ENCODE results near the gene RPSA. TPM values are rescaled to one million over a fixed set of nuclear protein-coding genes. Genes with fewer than 3 reads are reported as not detected.

The RPSA gene
- polyA plus RNA-seq, 1 donor (not counting 4 experiments of a cell fraction or from before 2014, with no cell fraction given) = 3,195 TPM

GRCh38 chr3:39434574-39434973 is 28.1 kb downstream of the RPSA start:
- Histone ChIP-seq H3K9me3 (ENCODE audit: control insufficient read depth, low read depth, low read length) (no peaks in the 10 kb centered on the region), H3K36me3 (ENCODE audit: control insufficient read depth in 2 of 2, extremely low read depth in 1 of 2, insufficient read depth in 2 of 2, low read length in 2 of 2) (no peaks in the 10 kb centered on the region), H2AFZ (ENCODE audit: control insufficient read depth, low read length) (peak overlapping the region; percentile 45), H3K4me1 (ENCODE audit: control insufficient read depth, extremely low read depth, insufficient read depth, low read length) (peaks cover 22% of the 10 kb centered on the region), H3K4me3 (ENCODE audit: control insufficient read depth in 2 of 3, extremely low read depth in 1 of 3, insufficient read depth in 2 of 3, low read depth in 1 of 3, low read length in 3 of 3) (no peak overlapping the region), H3K9me1 (ENCODE audit: control insufficient read depth, extremely low read depth, insufficient read depth, low read length) (no peaks in the 10 kb centered on the region), H3K9ac (ENCODE audit: control insufficient read depth, extremely low read depth, insufficient read depth, low read length) (peak overlapping the region; percentile 14), H3K79me2 (ENCODE audit: control insufficient read depth, insufficient read depth, low read length) (no peaks in the 10 kb centered on the region), H3K4me2 (ENCODE audit: control insufficient read depth, extremely low read depth, insufficient read depth, low read depth, low read length) (peak overlapping the region; percentile 48), H3K27ac (ENCODE audit: control insufficient read depth, insufficient read depth, low read length) (peak overlapping the region; percentile 50), H3K27me3 (ENCODE audit: control insufficient read depth, extremely low read depth, insufficient read depth, low read length) (no peaks in the 10 kb centered on the region), H4K20me1 (ENCODE audit: control insufficient read depth, extremely low read depth, insufficient read depth, low read length) (no peaks in the 10 kb centered on the region)
- DNase-seq (ENCODE audit: low read depth, low spot score) (no peak), FAIRE-seq (no peak)
- TF ChIP-seq EZH2 (IDR thresholded peaks at IDR 0.05; ENCODE audit: low read length) (no peak), CTCF (optimal IDR thresholded peaks at IDR 0.05 in 1 of 3, IDR thresholded peaks at IDR 0.05 in 1 of 3, conservative IDR thresholded peaks at IDR 0.05 in 1 of 3; ENCODE audit: extremely low read depth in 1 of 3, insufficient read depth in 2 of 3, low read length in 3 of 3) (no peak)
- dilution Hi-C loops (cut with MboI; ENCODE audit: extremely low pct_ligation_motif_present, low sequenced_read_pairs) = no loop called here

GRCh38 chr3:39435006-39435748 is 28.7 kb downstream of the RPSA start:
- no peaks in the 10 kb centered on the region for H3K79me2 ChIP-seq (ENCODE audit: control insufficient read depth, insufficient read depth, low read length)
- peaks cover 22% of the 10 kb centered on the region for H3K4me1 ChIP-seq (ENCODE audit: control insufficient read depth, extremely low read depth, insufficient read depth, low read length)
- H3K9me3 ChIP-seq (ENCODE audit: control insufficient read depth, low read depth, low read length) = no peaks in the 10 kb centered on the region
- H3K36me3 ChIP-seq (ENCODE audit: control insufficient read depth in 2 of 2, extremely low read depth in 1 of 2, insufficient read depth in 2 of 2, low read length in 2 of 2) = no peaks in the 10 kb centered on the region
- no peaks in the 10 kb centered on the region for H3K9me1 ChIP-seq (ENCODE audit: control insufficient read depth, extremely low read depth, insufficient read depth, low read length)
- no peak overlapping the region for H3K4me2 ChIP-seq (ENCODE audit: control insufficient read depth, extremely low read depth, insufficient read depth, low read depth, low read length)
- no peak overlapping the region for H3K4me3 ChIP-seq (ENCODE audit: control insufficient read depth in 2 of 3, extremely low read depth in 1 of 3, insufficient read depth in 2 of 3, low read depth in 1 of 3, low read length in 3 of 3)
- H3K9ac ChIP-seq (ENCODE audit: control insufficient read depth, extremely low read depth, insufficient read depth, low read length) = no peak overlapping the region
- FAIRE-seq (no peak), DNase-seq (ENCODE audit: low read depth, low spot score) (no peak)
- dilution Hi-C loops (cut with MboI; ENCODE audit: extremely low pct_ligation_motif_present, low sequenced_read_pairs) = no loop called here
- H2AFZ ChIP-seq (ENCODE audit: control insufficient read depth, low read length) = no peak overlapping the region
- H3K27me3 ChIP-seq (ENCODE audit: control insufficient read depth, extremely low read depth, insufficient read depth, low read length) = no peaks in the 10 kb centered on the region
- no peaks in the 10 kb centered on the region for H4K20me1 ChIP-seq (ENCODE audit: control insufficient read depth, extremely low read depth, insufficient read depth, low read length)
- TF ChIP-seq CTCF (optimal IDR thresholded peaks at IDR 0.05 in 1 of 3, IDR thresholded peaks at IDR 0.05 in 1 of 3, conservative IDR thresholded peaks at IDR 0.05 in 1 of 3; ENCODE audit: extremely low read depth in 1 of 3, insufficient read depth in 2 of 3, low read length in 3 of 3) (no peak), EZH2 (IDR thresholded peaks at IDR 0.05; ENCODE audit: low read length) (no peak)
- H3K27ac ChIP-seq (ENCODE audit: control insufficient read depth, insufficient read depth, low read length) = peak overlapping the region; percentile 6
